ENCODE results near the gene NCAM1. TPM values are rescaled to one million over a fixed set of nuclear protein-coding genes. Genes with fewer than 3 reads are reported as not detected.

Gene NCAM1
- total RNA-seq, 1 experiment from 2014 or later = not detected

- Histone ChIP-seq H4K20me1 (ENCODE audit: low read length) (no peaks in the 10 kb centered on the region), H3K27ac (ENCODE audit: low read length) (no peak overlapping the region), H3K27me3 (ENCODE audit: low read length) (peaks cover 50% of the 10 kb centered on the region), H3K9me2 (replicated peaks; ENCODE audit: low read length) (no peaks in the 10 kb centered on the region), H2AFZ (ENCODE audit: low read length) (no peak overlapping the region), H3K36me3 (ENCODE audit: low read depth, low read length) (no peaks in the 10 kb centered on the region), H3K4me3 (ENCODE audit: low read length) (no peak overlapping the region), H3K4me2 (ENCODE audit: low read length) (no peak overlapping the region), H3K9ac (ENCODE audit: low read length) (no peak overlapping the region), H3K79me2 (ENCODE audit: low read length) (no peaks in the 10 kb centered on the region), H3K4me1 (ENCODE audit: insufficient read depth, low read length) (no peaks in the 10 kb centered on the region), H3K9me3 (ENCODE audit: low read length) (no peaks in the 10 kb centered on the region), H3F3A (ENCODE audit: low read length, unreplicated experiment) (no peaks in the 10 kb centered on the region)
- POLR2A ChIA-PET (ENCODE audit: unreplicated experiment) = no interaction called here
- TF ChIP-seq EZH2 (IDR thresholded peaks at IDR 0.05; ENCODE audit: low read length, unreplicated experiment) (no peak), EZH2phosphoT487 (IDR thresholded peaks at IDR 0.05; ENCODE audit: borderline replicate concordance, low read length) (no peak), CTCF (conservative IDR thresholded peaks at IDR 0.05; ENCODE audit: low read depth, low read length) (no peak)
- intact Hi-C loops (cut with micrococcal nuclease) = no loop called here
- CTCF ChIA-PET = no interaction called here
- ATAC-seq (no peak), DNase-seq (no peak)
- no TSS peak for BruUV-seq (replicated peaks)
Observed at GRCh38 chr11:113251281-113251680, 290.1 kb downstream of the NCAM1 start.

DNA sequence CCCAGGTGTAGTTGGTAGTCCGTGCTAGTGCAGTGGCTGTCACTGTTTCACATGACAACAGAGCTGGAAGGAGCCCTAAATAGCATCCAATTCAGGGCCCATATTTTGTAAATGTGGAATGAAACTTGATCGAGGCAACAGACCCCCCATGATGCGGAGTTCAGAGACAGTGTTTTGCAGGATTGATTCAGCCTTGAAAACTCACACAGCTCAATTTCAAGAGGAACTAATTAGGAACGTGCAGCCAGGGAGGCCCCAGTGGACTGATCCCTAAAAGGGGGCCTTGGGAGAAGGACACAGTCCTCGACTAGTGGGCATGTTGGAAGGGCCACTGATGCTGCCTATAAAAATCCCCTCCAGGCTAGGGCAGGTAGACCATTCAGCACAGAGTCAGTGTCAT, 292.2 kb downstream of the NCAM1 start:
- TF ChIP-seq EZH2 (IDR thresholded peaks at IDR 0.05; ENCODE audit: low read length, unreplicated experiment) (no peak), EZH2phosphoT487 (IDR thresholded peaks at IDR 0.05; ENCODE audit: borderline replicate concordance, low read length) (no peak), CTCF (conservative IDR thresholded peaks at IDR 0.05; ENCODE audit: low read depth, low read length) (no peak)
- no peaks in the 10 kb centered on the region for H3F3A ChIP-seq (ENCODE audit: low read length, unreplicated experiment)
- H3K79me2 ChIP-seq (ENCODE audit: low read length) = no peaks in the 10 kb centered on the region
- H3K4me1 ChIP-seq (ENCODE audit: insufficient read depth, low read length) = no peaks in the 10 kb centered on the region
- BruUV-seq (replicated peaks) = no TSS peak
- intact Hi-C loops (cut with micrococcal nuclease) = no loop called here
- H3K36me3 ChIP-seq (ENCODE audit: low read depth, low read length) = no peaks in the 10 kb centered on the region
- no peak overlapping the region for H2AFZ ChIP-seq (ENCODE audit: low read length)
- H4K20me1 ChIP-seq (ENCODE audit: low read length) = no peaks in the 10 kb centered on the region
- H3K4me3 ChIP-seq (ENCODE audit: low read length) = no peak overlapping the region
- ChIA-PET CTCF (no interaction called here), POLR2A (ENCODE audit: unreplicated experiment) (no interaction called here)
- H3K4me2 ChIP-seq (ENCODE audit: low read length) = no peak overlapping the region
- no peak for ATAC-seq
- H3K9ac ChIP-seq (ENCODE audit: low read length) = no peak overlapping the region
- H3K27me3 ChIP-seq (ENCODE audit: low read length) = peaks cover 31% of the 10 kb centered on the region
- no peaks in the 10 kb centered on the region for H3K9me3 ChIP-seq (ENCODE audit: low read length)
- H3K27ac ChIP-seq (ENCODE audit: low read length) = no peak overlapping the region
- H3K9me2 ChIP-seq (replicated peaks; ENCODE audit: low read length) = no peaks in the 10 kb centered on the region
- DNase-seq = no peak

DNA sequence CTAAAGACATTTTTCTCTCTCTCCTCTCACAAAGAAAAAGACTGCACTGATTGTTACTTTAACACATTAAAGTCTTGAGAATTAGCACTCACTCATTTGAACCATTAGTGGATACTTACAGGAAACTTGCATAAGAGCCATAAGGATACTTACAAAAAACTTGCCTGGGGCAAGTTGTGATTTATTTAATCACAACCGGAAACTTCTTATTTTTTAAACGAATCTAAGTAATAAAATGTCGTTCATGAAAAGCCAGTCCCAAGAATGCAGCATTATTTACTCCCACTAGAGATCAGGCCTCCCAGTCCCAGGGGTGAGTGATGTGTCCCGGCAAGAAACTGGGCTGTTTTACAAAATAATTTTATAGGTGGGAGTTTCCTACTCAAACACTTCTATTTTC, 293.9 kb downstream of the NCAM1 start:
- Histone ChIP-seq H2AFZ (ENCODE audit: low read length) (no peak overlapping the region), H3K79me2 (ENCODE audit: low read length) (no peaks in the 10 kb centered on the region), H3K9me3 (ENCODE audit: low read length) (no peaks in the 10 kb centered on the region), H3K27me3 (ENCODE audit: low read length) (peaks cover 22% of the 10 kb centered on the region), H3K27ac (ENCODE audit: low read length) (no peak overlapping the region), H3K4me1 (ENCODE audit: insufficient read depth, low read length) (no peaks in the 10 kb centered on the region), H3K9me2 (replicated peaks; ENCODE audit: low read length) (no peaks in the 10 kb centered on the region), H3K4me2 (ENCODE audit: low read length) (no peak overlapping the region), H3F3A (ENCODE audit: low read length, unreplicated experiment) (no peaks in the 10 kb centered on the region), H3K4me3 (ENCODE audit: low read length) (no peak overlapping the region), H3K9ac (ENCODE audit: low read length) (no peak overlapping the region), H4K20me1 (ENCODE audit: low read length) (no peaks in the 10 kb centered on the region), H3K36me3 (ENCODE audit: low read depth, low read length) (no peaks in the 10 kb centered on the region)
- intact Hi-C loops (cut with micrococcal nuclease) = no loop called here
- TF ChIP-seq EZH2phosphoT487 (IDR thresholded peaks at IDR 0.05; ENCODE audit: borderline replicate concordance, low read length) = no peak
- no peak for TF ChIP-seq EZH2 (IDR thresholded peaks at IDR 0.05; ENCODE audit: low read length, unreplicated experiment)
- no peak for TF ChIP-seq CTCF (conservative IDR thresholded peaks at IDR 0.05; ENCODE audit: low read depth, low read length)
- DNase-seq (no peak), ATAC-seq (no peak)
- ChIA-PET POLR2A (ENCODE audit: unreplicated experiment) (no interaction called here), CTCF (no interaction called here)
- BruUV-seq (replicated peaks) = no TSS peak

All from PC-3 (cell line).